Neural cell (in vitro differentiated cells): ENCODE results near the gene INPP5D. TPM values are rescaled to one million over a fixed set of nuclear protein-coding genes. Genes with fewer than 3 reads are reported as not detected.
"Not testable (repeated sequence)": the region's sequence is repeated elsewhere in the genome, so short reads cannot be mapped to it uniquely, and the experiment has no call there.

Experiments used
- H2AFZ ChIP-seq: fragments of 200-600, 300-800 bp; sonication (generic), shearing (Covaris generic); 2 replicates; pipeline ENCODE4 v1.6.0; 2014; ENCODE audit warnings: low read depth, mild to moderate bottlenecking, antibody characterized with exemption, low read length, moderate library complexity
- H3F3A ChIP-seq: fragments of 200-600 bp; shearing (Covaris generic); 2 replicates; pipeline ENCODE4 v1.6.1; 2016; ENCODE audit warnings: mild to moderate bottlenecking, moderate library complexity, mixed read lengths, antibody characterized with exemption, low read length; ENCODE audit not compliant: insufficient read depth, poor library complexity, severe bottlenecking
- H3K27ac ChIP-seq: fragments of 200-600, 300-800 bp; sonication (generic), shearing (Covaris generic); 2 replicates; pipeline ENCODE4 v1.5.1; 2014; ENCODE audit warnings: mild to moderate bottlenecking, low read length, moderate library complexity
- H3K27me3 ChIP-seq: fragments of 300-800, 200-600 bp; sonication (generic), shearing (Covaris generic); 2 replicates; pipeline ENCODE4 v1.6.0; 2014; ENCODE audit warnings: mild to moderate bottlenecking, low read depth, low read length, moderate library complexity; ENCODE audit not compliant: insufficient read depth
- H3K36me3 ChIP-seq: fragments of 300-800, 200-600 bp; sonication (generic), shearing (Covaris generic); 2 replicates; pipeline ENCODE4 v1.5.1; 2014; ENCODE audit warnings: mild to moderate bottlenecking, antibody characterized with exemption, low read length, moderate library complexity; ENCODE audit not compliant: insufficient read depth
- H3K4me2 ChIP-seq: fragments of 300-800, 200-600 bp; sonication (generic), shearing (Covaris generic); 2 replicates; pipeline ENCODE4 v1.6.0; 2014; ENCODE audit warnings: mild to moderate bottlenecking, low read length
- H3K4me3 ChIP-seq: fragments of 300-800, 200-600 bp; sonication (generic), shearing (Covaris generic); 2 replicates; pipeline ENCODE4 v1.5.1; 2014; ENCODE audit warnings: mild to moderate bottlenecking, low read length, moderate library complexity
- H3K79me2 ChIP-seq: fragments of 200-600 bp; shearing (Covaris generic); replicated peaks from 2 replicates; pipeline ENCODE4 v1.6.0; 2014; ENCODE audit warnings: mild to moderate bottlenecking, low read length, moderate library complexity; ENCODE audit not compliant: insufficient read depth
- H3K9ac ChIP-seq: fragments of 300-800, 200-600 bp; sonication (generic), shearing (Covaris generic); 2 replicates; pipeline ENCODE4 v1.6.1; 2016; ENCODE audit warnings: mild to moderate bottlenecking, low read length, mixed read lengths
- H3K9me2 ChIP-seq: fragments of 200-600 bp; shearing (Covaris generic); 2 replicates; pipeline ENCODE4 v1.6.1; 2016; ENCODE audit warnings: mild to moderate bottlenecking, low read length, mixed read lengths; ENCODE audit not compliant: insufficient read depth
- H3K9me3 ChIP-seq: fragments of 200-600, 300-800 bp; sonication (generic), shearing (Covaris generic); 2 replicates; pipeline ENCODE4 v1.6.1; 2016; ENCODE audit warnings: mild to moderate bottlenecking, mixed run types, low read length, moderate library complexity, mixed read lengths
- H4K20me1 ChIP-seq: fragments of 200-600 bp; shearing (Covaris generic); 2 replicates; pipeline ENCODE4 v1.6.1; 2016; ENCODE audit warnings: mild to moderate bottlenecking, mixed run types; ENCODE audit not compliant: insufficient read depth
- CTCF ChIP-seq: fragments of 450-650 bp; IDR thresholded peaks from 2 replicates; pipeline ENCODE4 v1.5.1; 2014; ENCODE audit warnings: antibody characterized with exemption, mild to moderate bottlenecking, moderate library complexity; ENCODE audit not compliant: poor library complexity, severe bottlenecking
- EP300 ChIP-seq: fragments of 450-650 bp; conservative IDR thresholded peaks from 2 replicates; pipeline ENCODE4 v1.6.1; 2014; ENCODE audit warnings: antibody characterized with exemption, mild to moderate bottlenecking, moderate library complexity; ENCODE audit not compliant: poor library complexity, severe bottlenecking
- EZH2 ChIP-seq: fragments of 200-600, 300-800 bp; shearing (Covaris generic), sonication (generic); IDR thresholded peaks from 2 replicates; pipeline ENCODE4 v1.6.1; 2014; ENCODE audit warnings: antibody characterized with exemption, low read length, borderline replicate concordance, mild to moderate bottlenecking; ENCODE audit not compliant: insufficient read depth, poor library complexity, severe bottlenecking
- MXI1 ChIP-seq: fragments of 450-650 bp; conservative IDR thresholded peaks from 2 replicates; pipeline ENCODE4 v1.6.1; 2014; ENCODE audit warnings: antibody characterized with exemption, mild to moderate bottlenecking; ENCODE audit not compliant: poor library complexity, severe bottlenecking
- POLR2AphosphoS5 ChIP-seq: IDR thresholded peaks from 2 replicates; pipeline ENCODE4 v1.6.1; 2012
- RAD21 ChIP-seq: fragments of 450-650 bp; conservative IDR thresholded peaks from 2 replicates; pipeline ENCODE4 v1.6.1; 2014; ENCODE audit warnings: antibody characterized with exemption, mild to moderate bottlenecking, moderate library complexity
- SMC3 ChIP-seq: fragments of 450-650 bp; conservative IDR thresholded peaks from 2 replicates; pipeline ENCODE4 v1.6.1; 2014; ENCODE audit warnings: antibody characterized with exemption, mild to moderate bottlenecking, moderate library complexity; ENCODE audit not compliant: poor library complexity
- TAF1 ChIP-seq: IDR thresholded peaks from 2 replicates; pipeline ENCODE4 v1.6.1; 2012; ENCODE audit warnings: low read depth
- polyA plus RNA-seq: library from polyadenylated mRNA; depleted of rRNA; stranded (reverse); fragments of >200 nt; gene quantifications from 2 replicates; pipeline ENCODE4 v1.2.3, GENCODE V29; 2014
- TF ChIP-seq, protein P1 (sequence below): IDR thresholded peaks from 2 replicates; pipeline ENCODE4 v1.6.1; 2012; ENCODE audit warnings: borderline replicate concordance

INPP5D gene
- polyA plus RNA-seq, 1 donor from 2014 or later: not detected

DNA sequence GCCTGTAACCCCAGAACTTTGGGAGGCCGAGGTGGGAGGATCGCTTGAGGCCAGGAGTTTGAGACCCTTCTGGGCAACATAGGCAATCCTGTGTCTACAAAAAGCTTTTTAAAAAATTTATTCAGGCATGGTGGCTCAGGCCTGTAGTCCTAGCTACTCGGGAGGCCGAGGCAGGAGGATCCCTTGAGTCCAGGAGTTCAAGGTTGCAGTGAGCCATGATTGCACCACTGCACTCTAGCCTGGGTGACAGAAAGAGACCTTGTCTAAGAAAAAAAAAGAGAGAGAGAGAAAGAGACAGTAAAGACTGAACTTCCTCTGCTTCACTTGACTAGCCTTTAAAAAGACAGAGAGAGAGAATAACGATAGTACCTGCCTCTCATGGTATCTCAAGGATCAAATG lies 62.4 kb downstream of the INPP5D start:
- Histone ChIP-seq H2AFZ (no peak overlapping the region), H3K27me3 (no peaks in the 10 kb centered on the region), H3K4me3 (no peak overlapping the region), H3K27ac (no peak overlapping the region), H3K9me3 (no peaks in the 10 kb centered on the region), H3K9ac (no peak overlapping the region), H4K20me1 (no peaks in the 10 kb centered on the region), H3K9me2 (no peaks in the 10 kb centered on the region), H3K36me3 (no peaks in the 10 kb centered on the region), H3K79me2 (no peaks in the 10 kb centered on the region), H3K4me2 (no peak overlapping the region), H3F3A (no peaks in the 10 kb centered on the region)
- TF ChIP-seq, protein P1, sequence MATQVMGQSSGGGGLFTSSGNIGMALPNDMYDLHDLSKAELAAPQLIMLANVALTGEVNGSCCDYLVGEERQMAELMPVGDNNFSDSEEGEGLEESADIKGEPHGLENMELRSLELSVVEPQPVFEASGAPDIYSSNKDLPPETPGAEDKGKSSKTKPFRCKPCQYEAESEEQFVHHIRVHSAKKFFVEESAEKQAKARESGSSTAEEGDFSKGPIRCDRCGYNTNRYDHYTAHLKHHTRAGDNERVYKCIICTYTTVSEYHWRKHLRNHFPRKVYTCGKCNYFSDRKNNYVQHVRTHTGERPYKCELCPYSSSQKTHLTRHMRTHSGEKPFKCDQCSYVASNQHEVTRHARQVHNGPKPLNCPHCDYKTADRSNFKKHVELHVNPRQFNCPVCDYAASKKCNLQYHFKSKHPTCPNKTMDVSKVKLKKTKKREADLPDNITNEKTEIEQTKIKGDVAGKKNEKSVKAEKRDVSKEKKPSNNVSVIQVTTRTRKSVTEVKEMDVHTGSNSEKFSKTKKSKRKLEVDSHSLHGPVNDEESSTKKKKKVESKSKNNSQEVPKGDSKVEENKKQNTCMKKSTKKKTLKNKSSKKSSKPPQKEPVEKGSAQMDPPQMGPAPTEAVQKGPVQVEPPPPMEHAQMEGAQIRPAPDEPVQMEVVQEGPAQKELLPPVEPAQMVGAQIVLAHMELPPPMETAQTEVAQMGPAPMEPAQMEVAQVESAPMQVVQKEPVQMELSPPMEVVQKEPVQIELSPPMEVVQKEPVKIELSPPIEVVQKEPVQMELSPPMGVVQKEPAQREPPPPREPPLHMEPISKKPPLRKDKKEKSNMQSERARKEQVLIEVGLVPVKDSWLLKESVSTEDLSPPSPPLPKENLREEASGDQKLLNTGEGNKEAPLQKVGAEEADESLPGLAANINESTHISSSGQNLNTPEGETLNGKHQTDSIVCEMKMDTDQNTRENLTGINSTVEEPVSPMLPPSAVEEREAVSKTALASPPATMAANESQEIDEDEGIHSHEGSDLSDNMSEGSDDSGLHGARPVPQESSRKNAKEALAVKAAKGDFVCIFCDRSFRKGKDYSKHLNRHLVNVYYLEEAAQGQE: no peak
- TF ChIP-seq MXI1 (no peak), RAD21 (no peak), EP300 (no peak), EZH2 (no peak), TAF1 (no peak), POLR2AphosphoS5 (no peak), SMC3 (no peak), CTCF (no peak)

GRCh38 chr2:233123576-233123975 lies 63.4 kb downstream of the INPP5D start:
- not testable (repeated sequence) for H3K9me3 ChIP-seq

DNA sequence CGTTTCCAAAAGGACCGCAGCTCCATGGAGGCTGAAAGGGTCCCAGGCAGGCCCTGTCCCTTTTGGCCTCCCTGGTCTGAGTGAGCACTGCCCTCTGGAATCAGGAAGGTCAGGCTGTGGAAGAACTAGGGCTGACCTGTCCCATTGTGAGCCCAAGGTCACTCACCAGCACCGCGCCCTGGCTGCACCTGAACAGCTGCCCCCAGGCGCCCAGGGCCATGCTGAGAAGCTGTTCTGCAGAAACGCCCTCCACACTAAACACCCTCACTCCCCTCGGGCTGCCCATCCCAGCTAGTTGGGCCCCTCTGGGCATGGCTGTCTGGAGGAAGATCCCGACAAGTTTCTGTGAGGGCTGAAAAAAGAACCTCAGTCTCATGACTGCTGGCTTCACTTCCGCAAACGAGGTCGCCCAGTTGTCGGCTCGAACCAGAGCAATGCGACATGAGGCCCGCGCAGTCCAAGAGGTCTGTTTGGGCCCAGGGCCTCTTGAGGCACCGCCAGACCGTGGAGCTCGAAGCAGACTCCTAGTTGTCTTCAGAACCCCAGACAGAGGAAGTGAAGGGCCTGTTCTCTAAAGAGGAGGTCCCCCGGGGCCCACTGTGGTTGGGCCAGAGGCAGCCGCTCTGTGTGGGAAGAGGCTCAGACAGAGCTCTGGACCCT lies 64.4 kb downstream of the INPP5D start:
- no peak overlapping the region for H3K27ac ChIP-seq

More at GRCh38 chr2:233123576-233123975, 63.4 kb downstream of the INPP5D start:
- not testable (repeated sequence) for H3K4me2 ChIP-seq, H3K9me2 ChIP-seq, H3K27ac ChIP-seq, H3K79me2 ChIP-seq, H3K4me3 ChIP-seq, H3F3A ChIP-seq, H4K20me1 ChIP-seq, H2AFZ ChIP-seq, H3K9ac ChIP-seq, H3K36me3 ChIP-seq, H3K27me3 ChIP-seq

More for the DNA sequence above, 64.4 kb downstream of the INPP5D start:
- Histone ChIP-seq H3K79me2 (no peaks in the 10 kb centered on the region), H3K9ac (no peak overlapping the region), H3K27me3 (no peaks in the 10 kb centered on the region), H3F3A (no peaks in the 10 kb centered on the region), H3K9me3 (no peaks in the 10 kb centered on the region), H3K4me3 (no peak overlapping the region), H4K20me1 (no peaks in the 10 kb centered on the region), H2AFZ (no peak overlapping the region), H3K9me2 (no peaks in the 10 kb centered on the region), H3K36me3 (no peaks in the 10 kb centered on the region), H3K4me2 (no peak overlapping the region)
- TF ChIP-seq EZH2 (no peak), SMC3 (no peak), TAF1 (no peak), EP300 (no peak), POLR2AphosphoS5 (no peak), MXI1 (no peak), CTCF (no peak), RAD21 (no peak)
- TF ChIP-seq, protein P1: no peak
